GM18499 (cell line): Measurements from ENCODE around the gene MRPS16.

Experiments
- ATAC-seq: cut with Tn5 transposase; IDR thresholded peaks from one replicate; pipeline ENCODE4 v1.9.1; 2021; ENCODE audit warnings: moderate number of reproducible peaks; ENCODE audit not compliant: insufficient read depth, unreplicated experiment

The MRPS16 gene

GRCh38 chr10:73205081-73205480, 47.4 kb downstream of the MRPS16 start:
- no peak for ATAC-seq
